Measurements from ENCODE around the gene CFL1. TPM values are rescaled to one million over a fixed set of nuclear protein-coding genes. Genes with fewer than 3 reads are reported as not detected.

The CFL1 gene
- total RNA-seq, 4 donors from 2014 or later: 961 to 2,313 (median 1,456) TPM

DNA sequence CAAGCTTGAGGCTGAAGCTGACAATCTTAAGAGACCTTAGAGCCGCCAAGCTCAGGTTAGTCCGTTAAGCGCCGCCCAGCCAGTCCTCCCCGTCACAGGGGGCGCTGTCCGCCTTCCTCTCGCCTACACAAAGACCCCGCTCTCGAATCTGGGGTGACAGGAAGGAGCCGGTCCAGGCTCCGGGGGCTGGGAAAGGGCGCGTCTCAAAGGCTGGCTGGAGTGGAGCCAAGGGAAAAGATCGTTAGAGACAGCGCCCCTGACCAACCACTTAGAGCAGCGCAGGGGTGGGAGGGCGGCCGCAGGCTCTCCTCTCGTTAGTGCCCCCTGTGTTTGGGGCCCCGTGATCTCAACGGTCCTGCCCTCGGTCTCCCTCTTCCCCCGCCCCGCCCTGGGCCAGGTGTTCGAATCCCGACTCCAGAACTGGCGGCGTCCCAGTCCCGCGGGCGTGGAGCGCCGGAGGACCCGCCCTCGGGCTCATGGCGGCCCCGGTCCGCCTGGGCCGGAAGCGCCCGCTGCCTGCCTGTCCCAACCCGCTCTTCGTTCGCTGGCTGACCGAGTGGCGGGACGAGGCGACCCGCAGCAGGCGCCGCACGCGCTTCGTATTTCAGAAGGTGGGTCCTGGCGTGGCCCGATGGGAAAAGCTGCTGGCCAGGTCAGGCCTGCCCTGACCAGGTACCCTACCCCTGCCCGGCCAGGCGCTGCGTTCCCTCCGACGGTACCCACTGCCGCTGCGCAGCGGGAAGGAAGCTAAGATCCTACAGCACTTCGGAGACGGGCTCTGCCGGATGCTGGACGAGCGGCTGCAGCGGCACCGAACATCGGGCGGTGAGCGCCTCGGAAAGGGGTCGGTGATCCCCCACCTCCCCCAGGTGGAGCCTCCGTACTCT, 2.5 kb upstream of the CFL1 start, which contains the start of gene MUS81:
MUS81 (plus strand) TSS at position 156 of the 887 bp plus-strand sequence; CDS start at position 477, 321 bp downstream.
- Histone ChIP-seq H3K36me3 (peaks cover 0 to 47% (median 0%) of the 10 kb centered on the region in 3 donors), H3K4me1 (peaks cover 0 to 35% (median 18%) of the 10 kb centered on the region in 4 donors), H3K27ac (peak within 1 kb of the TSS; percentile 95 to 99 (median 97)), H3K27me3 (no peaks in the 10 kb centered on the region), H3K4me3 (peak within 1 kb of the TSS; percentile 80 to 97 (median 90)), H3K9me3 (no peaks in the 10 kb centered on the region)
- peak; percentile 77 to 88 for TF ChIP-seq POLR2A (IDR thresholded peaks at IDR 0.05)
- TF ChIP-seq, protein P1, sequence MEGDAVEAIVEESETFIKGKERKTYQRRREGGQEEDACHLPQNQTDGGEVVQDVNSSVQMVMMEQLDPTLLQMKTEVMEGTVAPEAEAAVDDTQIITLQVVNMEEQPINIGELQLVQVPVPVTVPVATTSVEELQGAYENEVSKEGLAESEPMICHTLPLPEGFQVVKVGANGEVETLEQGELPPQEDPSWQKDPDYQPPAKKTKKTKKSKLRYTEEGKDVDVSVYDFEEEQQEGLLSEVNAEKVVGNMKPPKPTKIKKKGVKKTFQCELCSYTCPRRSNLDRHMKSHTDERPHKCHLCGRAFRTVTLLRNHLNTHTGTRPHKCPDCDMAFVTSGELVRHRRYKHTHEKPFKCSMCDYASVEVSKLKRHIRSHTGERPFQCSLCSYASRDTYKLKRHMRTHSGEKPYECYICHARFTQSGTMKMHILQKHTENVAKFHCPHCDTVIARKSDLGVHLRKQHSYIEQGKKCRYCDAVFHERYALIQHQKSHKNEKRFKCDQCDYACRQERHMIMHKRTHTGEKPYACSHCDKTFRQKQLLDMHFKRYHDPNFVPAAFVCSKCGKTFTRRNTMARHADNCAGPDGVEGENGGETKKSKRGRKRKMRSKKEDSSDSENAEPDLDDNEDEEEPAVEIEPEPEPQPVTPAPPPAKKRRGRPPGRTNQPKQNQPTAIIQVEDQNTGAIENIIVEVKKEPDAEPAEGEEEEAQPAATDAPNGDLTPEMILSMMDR (IDR thresholded peaks at IDR 0.05): peak; percentile 88 to 96 (median 93)
- DNase-seq: peak; percentile 97 to 99 (median 98)

DNA sequence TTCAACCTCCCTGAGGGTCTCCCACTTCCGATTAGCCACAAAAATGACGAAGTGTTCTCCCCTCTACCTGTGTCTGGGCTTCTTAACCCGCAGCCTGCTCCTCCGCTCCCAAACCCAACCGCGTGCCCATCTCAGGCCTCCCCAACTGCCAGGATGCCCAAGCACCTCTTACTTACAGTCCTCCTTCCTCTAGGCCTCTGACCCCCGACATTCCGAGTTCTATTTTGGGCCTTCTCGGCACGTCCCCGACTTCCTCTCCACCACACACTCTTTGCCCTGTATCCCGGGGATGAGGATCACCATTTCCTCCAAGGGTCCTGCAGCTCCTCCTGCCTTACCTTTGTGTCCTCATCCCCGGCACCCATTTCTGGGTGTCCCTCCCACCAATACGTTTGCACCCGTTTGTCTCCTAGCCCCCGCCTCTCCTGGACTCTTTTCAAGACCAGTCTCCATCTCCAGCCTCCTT, 1.9 kb upstream of the CFL1 start:
- H3K4me3 ChIP-seq: peak overlapping the region; percentile 80 to 97 (median 90)
- peaks cover 0 to 42% (median 19%) of the 10 kb centered on the region in 4 donors for H3K4me1 ChIP-seq
- DNase-seq: peak in 2 of 3 donors; percentile 46 to 65

GRCh38 chr11:65859095-65859811, 1.3 kb upstream of the CFL1 start:
- Histone ChIP-seq H3K4me1 (peaks cover 0 to 46% (median 19%) of the 10 kb centered on the region in 4 donors), H3K27ac (peak overlapping the region; percentile 95 to 99 (median 97)), H3K27me3 (no peaks in the 10 kb centered on the region), H3K4me3 (peak overlapping the region; percentile 80 to 97 (median 90)), H3K9me3 (no peaks in the 10 kb centered on the region), H3K36me3 (peaks cover 0 to 47% (median 0%) of the 10 kb centered on the region in 3 donors)
- DNase-seq: peak; percentile 98 to 100 (median 100)
- TF ChIP-seq, protein P1 (IDR thresholded peaks at IDR 0.05): peak in 2 of 6 experiments; percentile 7 to 25
- TF ChIP-seq POLR2A (IDR thresholded peaks at IDR 0.05): peak; percentile 83 to 89

More for the DNA sequence above, 1.9 kb upstream of the CFL1 start:
- TF ChIP-seq, protein P1 (IDR thresholded peaks at IDR 0.05): no peak
- no peak for TF ChIP-seq POLR2A (IDR thresholded peaks at IDR 0.05)
- Histone ChIP-seq H3K27me3 (no peaks in the 10 kb centered on the region), H3K36me3 (peaks cover 0 to 47% (median 0%) of the 10 kb centered on the region in 3 donors), H3K9me3 (no peaks in the 10 kb centered on the region), H3K27ac (peak overlapping the region; percentile 95 to 99 (median 97))

- TF ChIP-seq, protein P1 (IDR thresholded peaks at IDR 0.05): no peak
- TF ChIP-seq POLR2A (IDR thresholded peaks at IDR 0.05): no peak
- Histone ChIP-seq H3K4me3 (peak overlapping the region; percentile 80 to 97 (median 90)), H3K4me1 (peaks cover 0 to 47% (median 19%) of the 10 kb centered on the region in 4 donors), H3K9me3 (no peaks in the 10 kb centered on the region), H3K27ac (peak overlapping the region; percentile 95 to 99 (median 97)), H3K36me3 (peaks cover 0 to 47% (median 0%) of the 10 kb centered on the region in 3 donors), H3K27me3 (no peaks in the 10 kb centered on the region)
- DNase-seq: no peak
Observed at GRCh38 chr11:65858681-65859087, 704 bp upstream of the CFL1 start.

- TF ChIP-seq, protein P1 (IDR thresholded peaks at IDR 0.05): no peak
- TF ChIP-seq POLR2A (IDR thresholded peaks at IDR 0.05): no peak
- Histone ChIP-seq H3K36me3 (peaks cover 0 to 47% (median 0%) of the 10 kb centered on the region in 3 donors), H3K4me1 (peaks cover 7 to 54% (median 19%) of the 10 kb centered on the region in 4 donors), H3K27ac (peak overlapping the region; percentile 95 to 99 (median 97)), H3K9me3 (no peaks in the 10 kb centered on the region), H3K27me3 (no peaks in the 10 kb centered on the region), H3K4me3 (peak overlapping the region; percentile 80 to 97 (median 90))
- peak; percentile 50 to 79 (median 73) for DNase-seq
Observed at GRCh38 chr11:65857500-65857852, 504 bp downstream of the CFL1 start.
